H1 (cell line): ENCODE data around the gene EFNA3. TPM values are rescaled to one million over a fixed set of nuclear protein-coding genes. Genes with fewer than 3 reads are reported as not detected.

Source experiments
- CTCF ChIA-PET: fragments of 300-600 bp; sonication (Branson Sonifier 250); formaldehyde crosslinking; loops from one replicate; lab custom pipeline; 2021; ENCODE audit not compliant: partially characterized antibody; lab: Charles Lee
- POLR2A ChIA-PET: fragments of 300-600 bp; sonication (Branson Sonifier 250); formaldehyde crosslinking; loops from one replicate; lab custom pipeline; 2021; ENCODE audit warnings: inconsistent platforms; ENCODE audit not compliant: partially characterized antibody; lab: Charles Lee
- DNase-seq, 2 experiments: peaks; one replicate each; pipeline versions ENCODE4 v3.0.0 to v3.0.0-alpha.2; 2010 to 2022; ENCODE audit warnings: low spot score in 2 of 2, low read depth in 1 of 2, mixed read lengths in 1 of 2
- FAIRE-seq: peaks from 2 replicates; lab custom pipeline; 2011; peaks lifted over from hg19 to GRCh38; lab: Jason Lieb, UNC
- H2AFZ ChIP-seq: 2 replicates; pipeline ENCODE4 v1.8.1; 2012; ENCODE audit warnings: low read length, inconsistent platforms
- H2AK5ac ChIP-seq: 2 replicates; pipeline ENCODE4 v1.6.1; 2013; ENCODE audit warnings: low read depth, low read length
- H2BK120ac ChIP-seq: replicated peaks from 2 replicates; pipeline ENCODE3; 2013; ENCODE audit warnings: low read depth, low read length, inconsistent platforms
- H2BK12ac ChIP-seq: 2 replicates; pipeline ENCODE4 v1.6.1; 2013; ENCODE audit warnings: low read depth, low read length
- H2BK15ac ChIP-seq: 2 replicates; pipeline ENCODE4 v1.6.1; 2013; ENCODE audit warnings: low read length
- H2BK20ac ChIP-seq: 2 replicates; pipeline ENCODE4 v1.6.1; 2013; ENCODE audit warnings: low read length
- H2BK5ac ChIP-seq: 2 replicates; pipeline ENCODE4 v1.6.1; 2013; ENCODE audit warnings: low read depth, low read length
- H3K14ac ChIP-seq: 2 replicates; pipeline ENCODE4 v1.6.1; 2013; ENCODE audit warnings: inconsistent platforms; ENCODE audit not compliant: insufficient read length
- H3K18ac ChIP-seq: 2 replicates; pipeline ENCODE4 v1.6.1; 2013; ENCODE audit warnings: low read length; ENCODE audit errors: extremely low read depth
- H3K23ac ChIP-seq: 2 replicates; pipeline ENCODE4 v1.6.1; 2013; ENCODE audit warnings: inconsistent platforms; ENCODE audit not compliant: insufficient read length
- H3K23me2 ChIP-seq: 2 replicates; pipeline ENCODE4 v1.6.1; 2013; ENCODE audit warnings: low read depth, low read length
- H3K27ac ChIP-seq: 2 replicates; pipeline ENCODE4 v1.6.1; 2011; ENCODE audit warnings: low read depth, low read length, inconsistent platforms
- H3K27me3 ChIP-seq, 4 experiments: replicated peaks in 1 of 4; 1 replicate in 1 of 4; 2 replicates in 3 of 4; pipeline versions ENCODE4 v1.6.1 to v1.8.1; 2011 to 2013; ENCODE audit warnings: low read length in 3 of 4, mild to moderate bottlenecking in 3 of 4, inconsistent platforms in 2 of 4, mixed read lengths in 2 of 4, moderate library complexity in 1 of 4; ENCODE audit not compliant: control insufficient read depth in 3 of 4, insufficient read depth in 3 of 4; ENCODE audit errors: extremely low read depth in 1 of 4
- H3K36me3 ChIP-seq, 4 experiments: 2 replicates each; pipeline versions ENCODE4 v1.6.1 to v1.8.1; 2011 to 2013; ENCODE audit warnings: mild to moderate bottlenecking in 4 of 4, low read length in 3 of 4, moderate library complexity in 2 of 4, control low read depth in 1 of 4, inconsistent platforms in 1 of 4; ENCODE audit not compliant: insufficient read depth in 4 of 4, control insufficient read depth in 2 of 4
- H3K4ac ChIP-seq: replicated peaks from 2 replicates; pipeline ENCODE3; 2013; ENCODE audit warnings: low read length, low read depth, mixed read lengths, inconsistent platforms; ENCODE audit not compliant: insufficient read length
- H3K4me1 ChIP-seq, 4 experiments: replicated peaks in 1 of 4; 1 replicate in 1 of 4; 2 replicates in 3 of 4; pipeline versions ENCODE4 v1.6.1 to v1.8.1; 2011 to 2013; ENCODE audit warnings: low read length in 3 of 4, inconsistent platforms in 2 of 4, mixed read lengths in 1 of 4; ENCODE audit not compliant: insufficient read depth in 4 of 4, control insufficient read depth in 3 of 4
- H3K4me2 ChIP-seq, 2 experiments: 2 replicates each; pipeline versions ENCODE4 v1.6.1 to v1.8.1; 2011 to 2013; ENCODE audit warnings: low read depth in 2 of 2, low read length in 2 of 2, control low read depth in 1 of 2, inconsistent platforms in 1 of 2, mild to moderate bottlenecking in 1 of 2; ENCODE audit not compliant: insufficient read depth in 1 of 2
- H3K4me3 ChIP-seq, 4 experiments: fragments of 200-600, 300-600 bp in 1 of 4; sonication (generic), shearing (Covaris generic), sonication (Bioruptor Twin) in 1 of 4; 2 replicates each; pipeline versions ENCODE4 v1.5.1 to v1.8.1; 2011 to 2016; ENCODE audit warnings: low read length in 4 of 4, low read depth in 3 of 4, control low read depth in 2 of 4, inconsistent platforms in 2 of 4, mild to moderate bottlenecking in 2 of 4, mixed read lengths in 1 of 4, moderate library complexity in 1 of 4; ENCODE audit not compliant: insufficient read depth in 2 of 4; ENCODE audit errors: extremely low read depth in 1 of 4
- H3K56ac ChIP-seq: replicated peaks from 2 replicates; pipeline ENCODE3; 2013; ENCODE audit warnings: low read depth, mild to moderate bottlenecking, mixed read lengths, low read length, inconsistent platforms; ENCODE audit not compliant: insufficient read length
- H3K79me1 ChIP-seq: 2 replicates; pipeline ENCODE4 v1.6.1; 2013; ENCODE audit warnings: low read depth, low read length, control low read depth
- H3K79me2 ChIP-seq, 2 experiments: 2 replicates each; pipeline versions ENCODE4 v1.6.1 to v1.8.1; 2012 to 2013; ENCODE audit warnings: low read length in 2 of 2, mild to moderate bottlenecking in 2 of 2, inconsistent platforms in 1 of 2; ENCODE audit not compliant: insufficient read depth in 2 of 2, control insufficient read depth in 1 of 2
- H3K9ac ChIP-seq, 4 experiments: replicated peaks in 1 of 4; 1 replicate in 1 of 4; 2 replicates in 3 of 4; pipeline versions ENCODE4 v1.6.1 to v1.8.1; 2011 to 2013; ENCODE audit warnings: low read depth in 3 of 4, low read length in 3 of 4, control low read depth in 2 of 4, mild to moderate bottlenecking in 2 of 4, moderate library complexity in 2 of 4, inconsistent platforms in 1 of 4; ENCODE audit errors: extremely low read depth in 1 of 4
- H3K9me3 ChIP-seq, 2 experiments: 2 replicates each; pipeline versions ENCODE4 v1.6.1 to v1.8.1; 2012 to 2013; ENCODE audit warnings: mild to moderate bottlenecking in 2 of 2, moderate library complexity in 2 of 2, control low read depth in 1 of 2, inconsistent platforms in 1 of 2, low read depth in 1 of 2, low read length in 1 of 2, mixed read lengths in 1 of 2; ENCODE audit not compliant: insufficient read depth in 2 of 2
- H4K20me1 ChIP-seq, 2 experiments: replicated peaks in 1 of 2; 2 replicates each; pipeline versions ENCODE3 to v1.8.1; 2011 to 2013; ENCODE audit warnings: inconsistent platforms in 2 of 2, low read length in 2 of 2, mild to moderate bottlenecking in 1 of 2; ENCODE audit not compliant: insufficient read depth in 2 of 2, control insufficient read depth in 1 of 2
- H4K5ac ChIP-seq: 2 replicates; pipeline ENCODE4 v1.6.1; 2013; ENCODE audit warnings: low read length, low read depth, mixed read lengths, inconsistent platforms; ENCODE audit not compliant: insufficient read length
- H4K8ac ChIP-seq: 2 replicates; pipeline ENCODE4 v1.8.0; 2013; ENCODE audit warnings: mild to moderate bottlenecking, moderate library complexity, low read length, inconsistent platforms; ENCODE audit not compliant: insufficient read depth; ENCODE audit errors: extremely low read depth
- H4K91ac ChIP-seq: replicated peaks from 2 replicates; pipeline ENCODE3; 2013; ENCODE audit warnings: low read length, mixed read lengths, inconsistent platforms; ENCODE audit not compliant: insufficient read length
- E2F6 ChIP-seq: IDR thresholded peaks from 2 replicates; pipeline ENCODE4 v1.6.1; 2012; ENCODE audit warnings: inconsistent platforms
- FOSL1 ChIP-seq: IDR thresholded peaks from 2 replicates; pipeline ENCODE4 v1.6.1; 2011; ENCODE audit warnings: mild to moderate bottlenecking, low read depth, low read length, moderate library complexity; ENCODE audit not compliant: insufficient read depth
- KDM4A ChIP-seq: IDR thresholded peaks from one replicate; pipeline ENCODE4 v1.7.1; 2012; ENCODE audit warnings: low read depth, mild to moderate bottlenecking, moderate library complexity, low read length, inconsistent platforms; ENCODE audit not compliant: severe bottlenecking
- RAD21 ChIP-seq, 2 experiments: IDR thresholded peaks in 1 of 2; conservative IDR thresholded peaks in 1 of 2; 2 replicates each; pipeline ENCODE4 v1.6.1; 2011; ENCODE audit warnings: low read depth in 2 of 2, low read length in 2 of 2, improper control_type of control experiment in 1 of 2, inconsistent platforms in 1 of 2, mild to moderate bottlenecking in 1 of 2, moderate library complexity in 1 of 2
- SIN3A ChIP-seq, 2 experiments: IDR thresholded peaks in 1 of 2; conservative IDR thresholded peaks in 1 of 2; 2 replicates each; pipeline ENCODE4 v1.6.1; 2011 to 2012; ENCODE audit warnings: low read length in 2 of 2, improper control_type of control experiment in 1 of 2, low read depth in 1 of 2, mild to moderate bottlenecking in 1 of 2
- SIX5 ChIP-seq: IDR thresholded peaks from 2 replicates; pipeline ENCODE4 v1.6.1; 2011; ENCODE audit warnings: mild to moderate bottlenecking, low read depth, low read length
- TAF7 ChIP-seq: optimal IDR thresholded peaks from 2 replicates; pipeline ENCODE3; 2011; ENCODE audit warnings: low read depth, mild to moderate bottlenecking, inconsistent platforms, low read length, moderate library complexity, borderline replicate concordance
- TBP ChIP-seq: IDR thresholded peaks from 2 replicates; pipeline ENCODE4 v1.6.1; 2011; ENCODE audit warnings: low read depth, low read length, improper control_type of control experiment
- YY1 ChIP-seq: IDR thresholded peaks from 2 replicates; pipeline ENCODE4 v1.6.1; 2011; ENCODE audit warnings: low read depth, mild to moderate bottlenecking, low read length
- WGBS, 2 experiments: shearing (Covaris generic) in 1 of 2; methylation state at CpG; one replicate each; pipeline versions ENCODE4 v1.1.6 to v1.1.7; 2013 to 2015; ENCODE audit warnings: low lambda C conversion rate in 2 of 2, mixed read lengths in 2 of 2, inconsistent platforms in 1 of 2, low coverage in 1 of 2, missing lambda C conversion rate in 1 of 2; ENCODE audit not compliant: insufficient replicate concordance in 2 of 2, insufficient coverage in 1 of 2, insufficient read length in 1 of 2; ENCODE audit errors: extremely low coverage in 1 of 2, missing lambda C conversion rate in 1 of 2; 5-methylcytosine and 5-hydroxymethylcytosine counted together
- polyA plus RNA-seq, 7 experiments: library from polyadenylated mRNA; depleted of rRNA in 3 of 7; stranded (reverse) in 5 of 7; unstranded in 2 of 7; fragments of >200 nt in 5 of 7; fragments of 200-250 nt in 2 of 7; gene quantifications; 1 replicate in 5 of 7; 2 replicates in 1 of 7; 4 replicates in 1 of 7; pipeline versions ENCODE4 v1.2.1 to v1.2.3, GENCODE V29; 2011 to 2013; ENCODE audit warnings: missing spikeins in 2 of 7, mixed read lengths in 2 of 7
- total RNA-seq: library from RNA; stranded (reverse); fragmentation: NEBNext Ultra II Directional; extraction: Animal tissue kit (Norgen Biotek cat#: 25700); gene quantifications from 2 replicates; pipeline ENCODE4 v1.2.1, GENCODE V29; 2021

The EFNA3 gene
- total and polyA plus RNA-seq, 2 of the 8 experiments (the other 6 are each of a cell fraction or from before 2014, with no cell fraction given): 10.8 to 13.8 TPM

- WGBS, 2 experiments: 2% methylated on average over 34 of the region's 99 CpGs; no CpG with 5 or more reads in 1 of the 2 experiments
- TF ChIP-seq KDM4A (peak; percentile 89), TBP (no peak), E2F6 (peak; percentile 94), FOSL1 (no peak), YY1 (peak; percentile 61; the same call in 1 of the 2 replicates), TAF7 (no peak), RAD21 (IDR thresholded peaks at IDR 0.05 in 1 of 2, conservative IDR thresholded peaks at IDR 0.05 in 1 of 2; ENCODE audit: low read depth in 2 of 2, low read length in 2 of 2) (peak; percentile 51 to 65), SIX5 (no peak), SIN3A (conservative IDR thresholded peaks at IDR 0.05 in 1 of 2, IDR thresholded peaks at IDR 0.05 in 1 of 2; ENCODE audit: low read depth in 1 of 2, low read length in 2 of 2) (peak; percentile 70 to 73; a peak in 1 of 4 replicates)
Measured at GRCh38 chr1:155050560-155051341, 27.9 kb upstream of the EFNA3 start, which contains the start of gene ADAM15. Gene ADAM15, plus strand, starts transcription at chr1:155051316. Its CDS starts 71 bp downstream, at chr1:155051387.

More at GRCh38 chr1:155050560-155051341, 27.9 kb upstream of the EFNA3 start, which contains the start of gene ADAM15:
- Histone ChIP-seq H4K91ac (peak within 1 kb of the TSS; percentile 95), H3K27ac (no peak within 1 kb of the TSS), H3K4me2 (peak within 1 kb of the TSS; percentile 42 to 100), H4K20me1 (peaks cover 2 to 7% of the 10 kb centered on the region in 2 experiments), H3K4me1 (peaks cover 4 to 28% (median 10%) of the 10 kb centered on the region in 4 experiments; a peak in 6 of 7 replicates), H4K5ac (peak within 1 kb of the TSS; percentile 47), H2BK120ac (no peak within 1 kb of the TSS), H2AFZ (peak within 1 kb of the TSS; percentile 92), H3K79me1 (no peaks in the 10 kb centered on the region), H3K56ac (peak within 1 kb of the TSS; percentile 73), H2BK5ac (peak within 1 kb of the TSS; percentile 93), H3K4me3 (peak within 1 kb of the TSS; percentile 32 to 76 (median 62)), H2AK5ac (no peak within 1 kb of the TSS), H3K79me2 (no peaks in the 10 kb centered on the region), H3K4ac (peak within 1 kb of the TSS; percentile 89), H3K9ac (peak within 1 kb of the TSS; percentile 17 to 54 (median 48); a peak in 6 of 7 replicates), H3K9me3 (no peaks in the 10 kb centered on the region), H3K27me3 (peaks cover 0 to 18% (median 12%) of the 10 kb centered on the region in 4 experiments; a peak in 5 of 7 replicates), H2BK12ac (peak within 1 kb of the TSS; percentile 98; the same call in 1 of the 2 replicates), H3K23ac (no peak within 1 kb of the TSS), H2BK15ac (peak within 1 kb of the TSS; percentile 92; the same call in 1 of the 2 replicates), H2BK20ac (0 out of 2 replicates have a peak within 1 kb of the TSS, but pooled peaks have one; percentile 90), H3K23me2 (peaks cover 16% of the 10 kb centered on the region), H3K14ac (no peak within 1 kb of the TSS), H3K36me3 (no peaks in the 10 kb centered on the region), H4K8ac (peak within 1 kb of the TSS; percentile 73), H3K18ac (peak within 1 kb of the TSS; percentile 96)
- ChIA-PET POLR2A (interaction anchor here (0.7 to 2.6 kb wide), 17 partner anchors 10 to 114 kb away, joined by 3 to 9 read pairs (median 3); partner anchors contain the start of genes EFNA4, LENEP, PBXIP1 and PMVK), CTCF (interaction anchor here (0.8 to 33.9 kb wide), 26 partner anchors 2 to 477 kb away, joined by 3 to 907 read pairs (median 4); partner anchors contain the start of genes ADAM15, DCST1, DCST2 and EFNA3)
- DNase-seq (peak in 1 of 2 experiments; percentile 95), FAIRE-seq (no peak)
